ELF-1 (cell line): ENCODE measurements around the gene CKS1B.

ENCODE experiments used
- DNase-seq: peaks from one replicate; pipeline ENCODE4 v3.0.0-alpha.2; 2016; ENCODE audit warnings: low read depth, low spot score

Gene CKS1B

DNA sequence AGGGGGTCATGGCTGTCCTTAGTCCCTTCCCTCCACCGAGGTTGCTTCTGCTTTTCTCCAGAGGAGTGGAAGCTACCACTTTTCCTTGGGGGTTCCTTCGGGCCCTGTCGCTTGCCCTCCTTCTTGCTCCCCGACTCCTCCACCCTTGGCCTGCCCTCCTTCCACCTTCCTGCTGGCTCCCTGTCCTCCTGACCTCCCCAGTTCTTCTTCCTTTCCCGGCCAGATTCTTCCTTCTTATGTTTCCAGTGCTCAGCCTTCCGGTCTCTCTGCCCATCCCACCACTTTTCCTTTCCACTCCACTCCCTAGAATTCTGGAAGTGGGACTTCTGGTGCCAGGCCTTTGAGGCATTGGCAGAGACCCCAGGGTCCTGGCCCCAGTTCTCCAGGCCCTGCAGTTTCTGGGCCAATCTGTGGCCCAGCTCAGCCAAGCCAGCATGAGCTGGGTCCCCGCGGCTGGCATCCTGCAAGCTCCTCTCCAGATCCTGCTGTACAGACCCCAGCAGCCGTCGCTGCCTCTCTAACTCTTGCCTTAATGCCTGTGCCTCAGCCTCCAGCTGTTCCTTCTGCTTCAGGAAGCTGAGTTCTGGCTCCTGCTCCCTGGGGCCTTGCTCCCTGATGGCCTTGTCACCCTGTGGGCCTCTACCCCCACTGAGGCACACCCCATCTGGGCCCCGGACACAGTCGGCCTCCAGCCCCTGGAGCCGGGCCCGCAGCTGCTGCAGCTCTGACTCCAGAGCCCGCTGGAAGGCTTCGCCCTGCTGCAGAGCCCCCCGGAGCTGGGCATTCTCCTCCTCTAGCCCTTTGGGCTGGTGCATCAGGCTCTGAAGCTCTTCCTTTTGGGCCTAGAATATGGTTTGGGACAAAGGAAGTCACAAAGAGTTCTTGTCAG, 28.3 kb upstream of the CKS1B start:
- no peak for DNase-seq

DNA sequence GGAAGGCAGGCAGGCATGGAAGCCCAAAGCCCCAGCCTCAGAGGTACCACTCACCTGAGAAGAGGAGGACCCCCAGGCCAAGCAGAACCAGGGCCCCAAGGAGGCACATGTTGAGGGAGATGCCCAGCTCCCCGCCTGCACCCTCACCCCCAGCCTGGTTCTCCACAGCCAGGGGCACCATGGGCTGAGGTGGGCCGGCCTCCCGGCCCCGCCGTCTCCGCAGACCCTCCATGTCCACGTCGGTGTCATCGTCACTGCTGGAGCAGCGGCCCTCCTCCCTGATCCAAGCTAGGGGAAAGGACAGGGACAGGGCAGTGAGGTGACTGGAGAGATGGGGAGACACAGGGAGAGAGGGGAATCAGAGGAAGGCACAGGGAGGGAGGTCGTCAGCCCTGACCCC, 26.4 kb upstream of the CKS1B start:
- no peak for DNase-seq

DNA sequence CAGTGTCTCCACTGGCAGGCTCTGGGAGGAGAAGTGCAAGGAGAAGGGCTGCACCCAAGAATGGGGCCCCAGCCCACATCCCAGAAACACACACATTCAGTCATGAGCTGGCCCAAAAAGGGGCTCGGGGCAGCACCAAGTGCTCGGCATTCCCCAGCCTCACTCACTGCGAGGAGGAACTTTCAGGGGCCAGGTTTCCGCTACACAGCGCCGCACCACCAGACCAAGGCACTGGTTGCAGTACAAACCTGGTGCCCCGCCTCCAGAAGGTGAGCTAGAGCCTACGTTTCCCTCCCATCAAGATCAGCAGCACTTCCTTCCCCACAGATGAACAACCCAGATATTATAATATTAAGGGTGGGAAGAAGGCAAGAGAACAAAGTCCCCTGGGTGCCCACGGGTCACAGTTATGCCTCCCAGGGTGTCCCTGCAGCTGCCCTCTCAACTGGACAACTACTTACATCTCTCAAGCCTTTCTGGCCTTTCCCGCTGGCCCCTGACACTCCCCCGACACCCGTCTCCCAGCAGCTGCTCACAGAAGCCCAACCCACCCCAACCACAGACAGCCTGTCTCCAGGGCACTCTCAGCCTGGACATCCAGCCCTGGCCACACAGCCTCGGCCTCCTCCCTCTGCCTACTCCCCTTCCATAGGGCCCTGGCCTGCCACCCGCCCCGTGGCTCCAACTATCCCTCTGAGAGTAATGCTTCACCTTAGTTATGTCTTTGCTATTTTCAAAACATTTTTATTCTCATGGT, 22.4 kb upstream of the CKS1B start:
- DNase-seq, result no peak

DNA sequence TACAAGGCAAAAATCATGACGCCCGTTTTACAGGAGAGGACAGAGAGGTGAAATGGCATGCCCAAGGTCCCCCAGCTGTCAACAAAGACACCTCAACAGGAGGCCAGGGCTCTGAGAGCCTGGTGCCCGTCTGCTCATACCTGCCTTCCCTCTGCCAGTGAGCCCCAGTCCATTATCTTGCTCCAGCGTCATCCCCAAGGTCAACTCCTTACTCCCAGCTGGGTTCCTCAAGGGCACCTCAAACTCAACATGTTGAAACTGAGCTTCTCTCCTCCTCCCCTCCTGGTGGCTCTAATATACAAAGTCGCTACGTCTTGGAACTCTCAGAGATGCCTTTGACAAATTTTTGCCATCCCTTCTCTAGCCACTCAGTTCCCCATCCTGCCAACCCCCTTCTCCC, 21.8 kb upstream of the CKS1B start:
- no peak for DNase-seq

DNA sequence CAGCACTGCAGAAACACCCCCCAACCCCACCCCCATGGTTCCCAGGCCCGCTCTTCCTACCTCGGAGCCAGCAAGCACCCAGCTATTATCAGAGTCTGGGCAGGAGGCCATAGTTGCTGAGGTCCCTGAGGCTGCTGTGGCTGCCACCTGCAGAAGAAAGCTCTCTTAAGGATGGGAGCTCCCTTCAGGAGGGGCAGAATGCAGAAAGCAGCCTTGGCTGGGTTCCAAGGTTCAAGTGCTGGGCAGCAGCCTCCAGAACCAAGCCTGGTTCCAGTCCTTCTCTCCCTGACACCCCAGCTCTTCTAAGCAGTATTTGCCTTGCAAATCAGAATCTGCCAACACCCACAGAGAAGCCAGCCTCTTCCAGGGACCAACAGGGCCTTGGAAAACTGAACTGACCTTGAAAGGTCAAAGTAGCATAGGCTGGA, 20.9 kb upstream of the CKS1B start:
- no peak for DNase-seq

DNA sequence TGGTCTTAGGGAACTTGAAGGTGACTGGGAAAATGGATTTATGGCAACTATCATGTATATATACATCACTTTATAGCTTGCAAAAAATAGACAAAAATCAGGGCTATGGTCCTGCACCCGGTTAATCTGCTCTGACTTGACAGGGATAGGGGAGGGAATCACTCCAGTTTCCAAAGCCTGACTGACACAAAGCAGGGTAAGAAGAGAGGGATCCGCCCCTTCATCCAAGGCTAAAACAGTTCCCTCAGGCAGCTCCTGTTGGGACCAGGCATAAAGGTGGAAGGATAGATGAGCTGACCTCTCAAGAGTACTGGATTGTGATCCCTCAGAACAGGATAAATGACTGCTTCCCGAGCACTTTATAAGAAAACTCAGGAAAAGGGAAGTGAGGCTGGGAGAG, 19.9 kb upstream of the CKS1B start:
- DNase-seq, result no peak

DNA sequence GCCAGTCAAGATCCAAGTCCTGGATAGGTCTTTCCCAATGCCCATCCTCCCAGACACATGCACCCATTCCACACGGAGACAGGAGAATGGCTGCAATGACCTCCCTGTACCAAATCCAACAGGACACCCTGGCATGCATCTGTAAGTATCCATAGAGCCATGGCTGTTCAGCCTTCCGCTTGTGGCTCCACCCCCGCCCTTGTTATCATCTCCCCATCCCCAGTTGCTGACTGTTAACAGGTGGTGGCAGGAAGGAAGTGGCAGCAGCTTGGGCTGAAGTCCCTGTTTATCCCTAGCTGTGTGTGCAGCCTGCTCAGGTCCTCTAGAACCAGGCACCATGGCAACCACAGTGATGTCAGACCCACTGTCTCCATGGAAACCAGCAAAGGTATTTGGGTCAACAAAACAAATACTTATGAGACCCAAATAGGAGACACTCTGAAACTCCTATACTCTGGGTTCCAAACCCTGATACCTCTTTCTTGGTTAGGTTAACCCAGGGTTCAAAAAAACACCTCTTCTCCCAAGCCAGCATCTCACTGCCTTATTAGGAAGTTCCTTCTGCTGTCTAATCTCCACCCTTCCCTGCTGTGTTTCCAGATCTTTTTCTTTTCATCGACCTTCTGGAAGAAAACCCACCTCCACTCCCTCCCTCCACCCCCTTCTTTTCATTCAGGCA, 19.3 kb upstream of the CKS1B start:
- peak; percentile 70 for DNase-seq

DNA sequence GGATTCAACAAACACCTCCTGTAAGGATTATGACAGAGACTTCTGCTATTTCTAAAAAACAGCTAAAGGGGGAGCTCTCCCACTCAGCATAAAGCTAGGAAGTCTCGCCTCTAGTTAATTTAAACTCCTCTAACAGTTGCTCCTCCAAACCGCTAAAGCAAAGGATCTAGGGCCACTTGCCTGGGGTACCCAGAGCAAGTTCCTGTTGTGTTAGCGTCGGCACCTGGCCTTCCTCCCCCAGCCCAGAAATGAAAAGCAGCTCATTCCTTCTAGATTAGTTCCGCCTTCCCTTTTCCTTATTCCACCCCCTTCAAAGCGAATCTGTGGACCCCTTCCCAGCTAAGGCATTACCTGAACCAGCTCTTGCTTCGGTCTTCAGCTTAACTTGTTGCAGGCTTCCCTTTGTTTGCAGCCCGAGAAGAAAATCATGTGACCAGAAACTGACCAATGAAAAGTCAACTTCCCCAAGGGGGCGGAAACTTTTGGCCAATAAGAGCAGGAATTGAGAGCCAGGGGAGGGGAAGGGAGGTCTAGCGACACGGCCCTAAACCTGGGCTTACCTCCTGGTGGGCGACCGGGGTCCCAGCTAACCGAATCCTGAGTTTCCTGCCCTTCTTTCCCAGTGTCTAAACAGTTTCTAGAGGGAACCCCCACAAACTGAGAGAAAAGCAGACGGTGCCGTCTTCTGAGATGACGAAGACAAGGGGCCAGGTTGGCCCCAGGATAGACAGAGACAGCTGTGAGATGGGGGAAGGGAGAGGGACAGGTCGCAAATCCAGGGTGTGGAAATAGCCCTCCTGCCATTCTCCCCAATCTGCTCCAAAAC, 18.6 kb upstream of the CKS1B start, which contains the start of gene PBXIP1:
Gene PBXIP1, minus strand, starts transcription at position 382 of the 826 bp plus-strand sequence. CDS start 2,378 bp downstream, outside the sequence.
- DNase-seq, result peak; percentile 99

DNA sequence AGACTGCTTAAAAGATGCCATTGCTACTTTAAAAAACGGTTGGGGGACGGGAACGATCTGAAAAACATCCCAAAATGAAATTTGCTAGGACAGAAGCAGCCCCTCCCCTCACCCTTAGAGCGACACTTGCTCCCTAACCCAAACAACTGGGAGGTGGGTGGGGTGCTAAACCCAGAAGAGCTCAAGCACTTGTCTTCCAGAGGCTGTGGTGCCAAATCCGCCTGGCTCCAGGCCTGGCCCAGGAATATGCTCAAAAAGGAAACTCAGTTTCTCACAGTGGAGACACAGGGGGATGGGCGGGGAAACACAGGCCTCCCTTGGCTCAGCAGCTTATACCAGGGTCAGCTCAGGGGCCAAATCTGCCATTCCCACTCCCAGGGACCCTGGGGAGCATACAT, 17.9 kb upstream of the CKS1B start:
- peak; percentile 45 for DNase-seq

DNA sequence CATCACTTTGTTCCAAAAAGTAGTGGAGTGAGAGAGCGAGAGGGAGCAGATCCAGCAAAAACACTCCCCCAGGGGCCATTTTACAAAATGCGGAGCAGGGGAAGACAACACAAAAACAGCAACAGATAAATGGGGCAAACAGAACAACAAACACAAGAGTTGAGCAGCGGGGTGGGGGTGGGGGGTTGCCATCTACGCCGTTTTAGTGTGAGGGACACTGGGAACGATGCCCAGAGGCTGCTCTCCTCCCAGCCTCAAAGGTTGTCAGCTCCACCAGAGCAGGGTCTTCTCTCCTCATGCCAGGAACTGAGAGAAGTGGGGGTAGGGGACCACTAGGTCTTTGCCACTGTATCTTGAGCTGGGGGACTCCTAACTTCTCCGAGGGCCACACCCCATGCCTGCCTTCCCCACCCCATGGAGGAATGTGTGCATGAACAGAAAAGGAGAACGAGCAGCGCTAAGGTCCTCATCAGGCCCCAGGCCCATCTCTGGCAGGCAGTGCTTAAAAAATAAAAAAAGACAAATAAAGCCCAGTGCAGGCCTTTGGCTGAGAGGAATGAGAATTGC, 17.3 kb upstream of the CKS1B start:
- peak; percentile 29 for DNase-seq

DNA sequence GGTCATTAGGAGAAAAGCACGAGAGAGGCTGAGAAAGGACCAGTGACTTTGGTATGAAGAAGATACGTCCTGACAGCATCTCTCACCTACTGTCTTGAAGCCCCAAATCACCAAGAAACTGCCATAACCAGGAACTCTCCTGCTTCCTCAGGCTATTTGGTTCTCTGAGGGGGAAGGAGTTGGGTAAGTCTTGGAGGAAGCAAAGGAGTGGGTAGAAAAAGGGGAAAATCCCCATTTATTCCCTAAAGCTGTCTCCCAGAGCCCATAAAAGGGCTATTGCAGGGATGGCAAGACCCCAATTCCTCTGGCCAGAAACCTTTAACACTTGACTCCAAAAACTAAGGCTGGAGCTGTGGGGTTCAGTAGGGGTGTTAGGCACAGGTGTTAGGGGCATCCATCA, 16.4 kb upstream of the CKS1B start:
- no peak for DNase-seq

DNA sequence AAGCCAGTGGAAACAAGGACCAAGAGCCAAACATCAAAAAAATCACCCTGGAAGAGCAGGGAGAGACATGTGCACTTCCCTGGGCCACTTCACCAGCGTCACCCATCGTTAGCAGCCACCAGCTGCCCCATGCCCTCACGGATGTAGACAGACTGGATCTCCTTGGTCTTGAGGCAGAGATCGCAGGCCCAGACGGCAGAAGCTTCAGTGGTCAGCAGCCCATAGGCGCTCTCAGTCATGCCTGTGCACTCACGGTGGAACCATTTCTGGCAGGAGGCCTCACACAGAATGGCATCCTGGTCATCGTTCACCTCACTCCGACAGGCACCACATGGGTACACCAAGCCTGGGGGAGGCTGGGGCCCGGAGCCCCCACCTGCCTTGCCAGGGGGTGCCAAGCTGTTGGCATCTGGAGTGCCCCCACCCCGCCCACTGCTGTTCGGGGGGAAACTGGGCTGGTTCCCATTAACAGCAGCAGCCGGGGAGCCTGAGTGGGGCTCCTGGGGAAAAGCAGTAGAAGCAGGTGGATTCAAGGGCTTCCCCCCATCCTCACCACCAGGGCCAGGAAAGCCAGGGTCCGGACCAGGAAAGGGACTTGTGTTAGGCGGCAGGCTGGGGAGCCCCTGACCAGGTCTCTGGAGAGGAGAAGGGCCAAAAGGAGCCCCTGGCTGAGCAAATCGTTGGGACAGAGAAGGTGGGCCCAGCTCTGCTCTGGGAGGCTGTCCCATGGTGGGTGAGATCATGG, 15.6 kb upstream of the CKS1B start:
- DNase-seq, result no peak

DNA sequence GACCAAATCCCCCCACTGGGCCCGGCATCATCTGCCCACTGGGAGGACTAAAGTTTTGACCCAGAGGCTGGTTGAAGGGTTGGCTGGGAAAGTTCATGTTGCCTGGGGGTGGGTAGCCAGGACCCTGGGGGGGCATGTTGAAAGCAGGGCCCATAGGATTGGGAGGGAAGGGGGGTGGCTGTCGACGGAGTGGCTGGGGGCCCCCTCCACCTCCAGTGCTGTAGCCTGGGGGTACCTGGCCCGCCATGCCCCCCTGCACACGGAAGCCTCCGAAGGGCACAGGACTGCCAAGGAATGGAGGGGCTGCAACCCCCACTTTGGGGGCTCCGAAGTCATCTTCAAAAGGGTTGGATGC, 15.1 kb upstream of the CKS1B start:
- no peak for DNase-seq

DNA sequence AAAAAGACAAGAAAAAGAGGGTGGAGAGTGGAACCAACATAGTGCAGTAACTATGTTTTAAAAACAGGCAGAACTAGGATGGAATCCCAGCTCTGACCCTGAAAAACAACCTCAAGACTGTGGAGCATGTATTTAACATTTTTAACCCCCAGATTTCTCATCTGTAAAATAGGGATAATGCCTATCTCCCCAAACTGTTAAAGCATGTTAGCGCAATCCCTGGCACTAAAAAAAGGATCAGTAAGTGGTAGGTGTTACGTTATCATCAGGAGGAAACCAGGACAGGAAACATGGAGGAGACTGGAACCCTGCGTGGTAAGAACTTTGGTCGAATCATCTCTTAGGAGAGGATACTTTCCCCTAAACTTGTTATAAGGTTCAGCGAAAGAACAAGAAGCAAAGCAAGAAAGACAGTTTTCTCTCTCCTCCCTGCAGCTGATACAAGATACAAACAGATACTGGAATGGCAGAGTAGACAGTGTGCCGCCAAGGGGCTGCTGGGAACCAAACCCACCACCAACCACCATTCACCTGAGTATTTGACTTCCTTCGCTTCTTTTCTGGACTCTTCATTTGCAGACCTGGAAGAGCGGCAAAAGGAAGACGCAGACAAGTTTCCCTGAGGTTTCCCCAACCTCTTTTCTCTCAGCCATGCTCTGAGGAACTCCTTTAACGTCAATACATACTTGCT, 13.9 kb upstream of the CKS1B start:
- DNase-seq, result no peak

DNA sequence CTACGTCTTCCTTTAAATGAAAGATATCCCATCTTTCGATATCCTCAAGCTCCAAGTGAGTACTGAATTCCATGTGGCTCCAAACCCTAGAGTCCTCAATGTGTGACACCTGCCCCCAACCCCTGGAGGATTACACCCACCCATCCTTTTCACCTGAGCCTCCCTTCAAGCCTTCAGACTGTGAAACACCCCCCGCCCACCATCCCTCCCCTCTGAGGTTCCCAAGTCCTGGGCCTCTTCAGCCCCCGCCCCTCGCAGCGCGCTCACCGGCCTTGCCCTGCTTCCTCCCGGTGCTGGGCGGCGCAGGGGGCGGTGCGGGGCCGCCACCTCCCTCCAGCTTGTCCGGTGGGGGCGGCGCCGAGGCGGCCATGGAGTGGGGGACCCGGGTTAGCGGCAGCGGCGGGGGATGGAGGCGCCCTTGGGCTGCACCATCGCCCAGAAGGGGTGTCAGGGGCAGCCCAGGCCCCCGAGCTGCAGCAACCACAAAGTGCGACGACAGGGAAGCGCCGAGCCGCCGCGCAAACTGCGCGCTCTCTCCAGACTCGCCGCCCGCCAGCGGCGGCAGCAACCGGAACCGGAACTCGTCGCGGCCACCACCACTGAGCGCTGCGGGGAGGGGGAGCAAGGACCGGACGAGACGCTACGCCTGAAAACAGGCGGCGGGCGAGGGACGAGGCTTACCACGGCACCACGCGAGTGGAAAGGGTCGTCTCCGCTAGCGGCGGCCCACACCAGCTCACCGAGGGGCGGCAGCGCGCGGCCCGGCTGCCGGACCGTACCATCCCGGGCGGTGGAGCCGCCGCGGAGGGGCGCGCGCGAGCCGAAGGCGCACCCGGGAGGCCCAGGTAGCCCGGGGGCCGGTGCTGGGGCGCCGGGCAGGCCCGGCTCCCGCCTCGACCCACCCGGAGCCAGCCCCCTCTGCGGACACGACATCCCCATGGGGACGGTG, 13.0 kb upstream of the CKS1B start, which contains the start of gene PYGO2:
Gene PYGO2, minus strand, starts transcription at position 576 of the 949 bp plus-strand sequence. Its CDS starts 206 bp downstream, at position 370.
- DNase-seq, result peak; percentile 88

DNA sequence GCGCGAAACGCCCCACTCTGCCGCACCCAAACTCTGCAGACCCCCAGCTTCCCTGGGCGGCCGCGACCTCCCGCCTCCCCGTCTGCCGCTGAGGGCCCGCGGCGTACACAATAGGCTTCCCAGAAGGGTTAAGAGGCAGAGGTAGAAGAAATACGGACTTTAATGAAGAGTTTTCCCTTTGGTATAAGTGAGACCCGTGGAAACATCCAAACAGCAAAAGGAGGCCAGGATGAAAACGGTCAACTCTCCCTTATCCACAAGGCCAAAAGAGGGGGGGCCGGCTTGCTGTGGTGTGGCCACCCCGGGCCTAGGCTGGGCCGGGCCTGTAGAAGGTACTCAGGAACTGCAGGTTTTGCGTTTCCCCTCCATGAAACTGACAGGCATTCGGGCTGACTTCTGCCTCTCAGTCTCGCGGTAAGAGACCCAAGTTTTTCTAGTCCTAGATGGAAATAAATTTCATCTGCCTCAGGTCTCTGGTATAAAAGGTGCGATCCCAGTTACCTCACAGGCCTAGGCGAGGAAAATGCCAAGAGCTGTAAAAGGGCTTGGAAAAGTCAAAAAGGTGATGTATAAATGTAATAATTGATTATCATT, 12.2 kb upstream of the CKS1B start:
- DNase-seq, result peak; percentile 65

DNA sequence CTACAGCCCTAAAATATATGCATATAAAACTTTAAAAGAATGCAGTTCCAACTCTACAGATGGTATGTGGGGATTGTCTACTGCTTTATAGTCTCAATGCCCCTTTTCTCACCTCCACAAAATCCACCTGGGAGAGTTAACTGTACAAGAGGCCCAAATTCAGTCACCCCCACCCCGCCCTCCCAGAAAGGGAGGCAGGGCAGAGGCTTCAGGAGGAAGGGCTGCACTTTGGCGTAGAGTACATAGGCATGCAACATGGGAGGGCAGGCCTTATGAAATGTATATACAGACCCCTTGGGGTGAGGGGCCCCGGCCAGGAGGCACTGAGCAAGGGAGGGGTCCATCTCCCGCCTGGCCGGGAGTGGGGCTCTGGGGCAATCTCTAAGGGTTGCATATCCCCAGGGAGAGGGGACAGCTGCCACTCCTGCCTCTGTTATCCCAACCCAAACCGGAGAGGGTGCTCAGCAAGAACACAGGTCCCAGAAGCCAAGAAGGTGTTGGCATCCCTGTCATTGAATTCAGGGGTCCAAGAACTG, 11.6 kb upstream of the CKS1B start:
- no peak for DNase-seq

DNA sequence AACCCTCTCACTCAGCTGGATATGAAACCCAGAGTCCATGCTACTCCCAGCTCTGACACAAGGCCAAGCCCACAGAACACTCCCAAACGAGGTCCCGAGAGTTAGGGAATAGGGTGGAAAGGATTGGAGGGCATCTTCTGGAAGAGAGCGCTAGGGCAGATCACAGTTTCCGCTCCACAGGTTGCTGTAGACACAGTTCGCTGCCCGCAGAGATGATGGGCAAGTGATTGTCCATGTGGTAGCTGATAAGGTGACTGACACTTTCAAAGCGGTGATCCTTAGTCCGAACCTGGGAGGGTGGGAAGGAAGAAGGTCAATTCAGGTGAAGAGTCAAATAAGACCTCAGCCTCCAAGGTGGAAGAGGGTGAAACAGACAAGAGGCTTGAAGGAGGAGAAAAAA, 10.8 kb upstream of the CKS1B start:
- DNase-seq, result no peak
